Testis (tissue), 3 donors: ENCODE measurements around the gene LRWD1. TPM values are rescaled to one million over a fixed set of nuclear protein-coding genes. Genes with fewer than 3 reads are reported as not detected.
"Not testable (repeated sequence)": the region's sequence is repeated elsewhere in the genome, so short reads cannot be mapped to it uniquely, and the experiment has no call there.

Source experiments
- DNase-seq: peaks from one replicate; pipeline ENCODE4 v3.0.0-alpha.2; 2019
- H3K27ac ChIP-seq, 2 donors: fragments of 200-600 bp; sonication (generic); one replicate each; pipeline ENCODE4 v1.5.1; 2019
- H3K27me3 ChIP-seq: fragments of 200-600 bp; sonication (generic); one replicate; pipeline ENCODE4 v1.5.1; 2019
- H3K36me3 ChIP-seq: fragments of 200-600 bp; sonication (generic); one replicate; pipeline ENCODE4 v1.5.1; 2017; ENCODE audit warnings: low read depth; ENCODE audit errors: missing control alignments
- H3K4me1 ChIP-seq: fragments of 200-600 bp; sonication (generic); one replicate; pipeline ENCODE4 v1.5.1; 2019
- H3K4me3 ChIP-seq, 2 donors: fragments of 200-600 bp; sonication (generic); one replicate each; pipeline ENCODE4 v1.5.1; 2017 to 2019
- H3K9me3 ChIP-seq: fragments of 200-600 bp; sonication (generic); one replicate; pipeline ENCODE4 v1.5.1; 2017
- POLR2A ChIP-seq: fragments of 450-650 bp; IDR thresholded peaks from one replicate; pipeline ENCODE4 v1.6.1; 2017; ENCODE audit warnings: antibody characterized with exemption, mild to moderate bottlenecking, moderate library complexity
- WGBS, 2 donors: methylation state at CpG; one replicate each; pipeline ENCODE4 v1.1.5; 2018; 5-methylcytosine and 5-hydroxymethylcytosine counted together
- intact Hi-C: fragments of 100-400 bp; cut with DNase I; formaldehyde crosslinking; loops from one replicate; pipeline ENCODE4 v1.15.1; 2023; ENCODE audit warnings: low total_unique reads
- polyA plus RNA-seq: library from polyadenylated mRNA; stranded (reverse); fragments of 350-450 nt; fragmentation: Illumina TruSeq; extraction: RNeasy Lipid Tissue Mini Kit (QIAGEN cat#74804); gene quantifications from one replicate; pipeline ENCODE4 v1.2.3, GENCODE V29; 2014; ENCODE audit warnings: low read depth, low replicate concordance; ENCODE audit not compliant: insufficient read depth
- total RNA-seq, 2 donors: library from RNA; depleted of rRNA; stranded (reverse); fragments of >200 nt; gene quantifications; one replicate each; pipeline ENCODE4 v1.2.3, GENCODE V29; 2016
- TF ChIP-seq, protein P1 (sequence below), 3 experiments: fragments of 450-650 bp in 2 of 3; fragments of 200-600 bp in 1 of 3; sonication (generic) in 1 of 3; IDR thresholded peaks; one replicate each; pipeline ENCODE4 v1.5.1; 2016 to 2019; ENCODE audit warnings: antibody characterized with exemption in 3 of 3, mild to moderate bottlenecking in 2 of 3, moderate library complexity in 1 of 3

LRWD1 gene
- total and polyA plus RNA-seq, 3 donors from 2014 or later, result 221 to 540 (median 350) TPM

DNA sequence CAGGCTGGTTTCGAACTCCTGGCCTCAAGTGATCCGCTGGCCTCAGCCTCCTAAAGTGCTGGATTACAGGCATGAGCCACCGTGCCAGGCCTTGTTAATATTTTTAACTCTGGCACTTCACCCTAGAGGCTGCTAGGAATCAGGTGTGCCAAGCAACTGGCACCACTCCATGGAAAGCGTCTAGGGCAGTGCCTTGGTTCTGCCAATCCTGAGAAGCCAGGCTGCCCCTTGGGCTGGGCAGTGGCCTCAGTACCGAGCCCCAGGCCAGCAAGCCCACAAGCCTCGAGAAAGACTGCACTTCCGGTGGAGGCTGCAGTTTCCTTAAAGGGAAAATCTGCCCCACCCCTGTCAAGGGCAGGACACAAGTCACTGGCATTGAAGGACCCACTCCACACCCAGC lies 11.5 kb upstream of the LRWD1 start:
- H3K9me3 ChIP-seq, result no peaks in the 10 kb centered on the region
- no peaks in the 10 kb centered on the region for H3K36me3 ChIP-seq
- TF ChIP-seq POLR2A, result no peak
- no peak overlapping the region for H3K27ac ChIP-seq
- no peak for DNase-seq
- no peaks in the 10 kb centered on the region for H3K4me1 ChIP-seq
- intact Hi-C loops, result no loop called here
- no peaks in the 10 kb centered on the region for H3K27me3 ChIP-seq
- 85 to 89% methylated on average over 6 to 7 of the region's 7 CpGs for WGBS, 2 donors
- no peak overlapping the region for H3K4me3 ChIP-seq

DNA sequence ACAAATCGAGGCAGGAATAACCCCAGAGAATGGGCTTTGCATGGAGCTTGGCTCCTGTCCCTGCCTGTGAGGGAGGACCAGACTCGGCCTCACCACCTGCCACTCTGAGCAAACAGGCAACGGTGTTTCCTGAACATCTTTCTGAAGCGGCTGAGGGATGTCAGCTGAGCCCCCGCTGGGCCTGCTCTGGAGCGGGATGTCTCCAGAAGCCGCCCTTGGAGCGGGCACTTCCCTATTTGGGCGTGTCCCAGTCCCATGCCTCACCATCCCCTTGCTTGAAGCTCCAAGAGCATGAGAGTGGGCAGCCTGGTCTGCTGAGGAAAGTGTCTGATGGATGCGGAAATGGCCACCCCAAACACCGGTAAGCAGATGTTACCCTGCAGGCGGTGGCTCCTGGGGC lies 10.3 kb upstream of the LRWD1 start:
- Histone ChIP-seq H3K9me3 (no peaks in the 10 kb centered on the region), H3K27ac (no peak overlapping the region), H3K4me1 (no peaks in the 10 kb centered on the region), H3K27me3 (no peaks in the 10 kb centered on the region), H3K4me3 (no peak overlapping the region), H3K36me3 (no peaks in the 10 kb centered on the region)
- no peak for DNase-seq
- WGBS, 2 donors, result 76 to 79% methylated on average over 6 to 12 of the region's 12 CpGs
- TF ChIP-seq, protein P1, sequence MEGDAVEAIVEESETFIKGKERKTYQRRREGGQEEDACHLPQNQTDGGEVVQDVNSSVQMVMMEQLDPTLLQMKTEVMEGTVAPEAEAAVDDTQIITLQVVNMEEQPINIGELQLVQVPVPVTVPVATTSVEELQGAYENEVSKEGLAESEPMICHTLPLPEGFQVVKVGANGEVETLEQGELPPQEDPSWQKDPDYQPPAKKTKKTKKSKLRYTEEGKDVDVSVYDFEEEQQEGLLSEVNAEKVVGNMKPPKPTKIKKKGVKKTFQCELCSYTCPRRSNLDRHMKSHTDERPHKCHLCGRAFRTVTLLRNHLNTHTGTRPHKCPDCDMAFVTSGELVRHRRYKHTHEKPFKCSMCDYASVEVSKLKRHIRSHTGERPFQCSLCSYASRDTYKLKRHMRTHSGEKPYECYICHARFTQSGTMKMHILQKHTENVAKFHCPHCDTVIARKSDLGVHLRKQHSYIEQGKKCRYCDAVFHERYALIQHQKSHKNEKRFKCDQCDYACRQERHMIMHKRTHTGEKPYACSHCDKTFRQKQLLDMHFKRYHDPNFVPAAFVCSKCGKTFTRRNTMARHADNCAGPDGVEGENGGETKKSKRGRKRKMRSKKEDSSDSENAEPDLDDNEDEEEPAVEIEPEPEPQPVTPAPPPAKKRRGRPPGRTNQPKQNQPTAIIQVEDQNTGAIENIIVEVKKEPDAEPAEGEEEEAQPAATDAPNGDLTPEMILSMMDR (IDR thresholded peaks at IDR 0.05), result no peak
- no peak for TF ChIP-seq POLR2A
- intact Hi-C loops, result no loop called here

DNA sequence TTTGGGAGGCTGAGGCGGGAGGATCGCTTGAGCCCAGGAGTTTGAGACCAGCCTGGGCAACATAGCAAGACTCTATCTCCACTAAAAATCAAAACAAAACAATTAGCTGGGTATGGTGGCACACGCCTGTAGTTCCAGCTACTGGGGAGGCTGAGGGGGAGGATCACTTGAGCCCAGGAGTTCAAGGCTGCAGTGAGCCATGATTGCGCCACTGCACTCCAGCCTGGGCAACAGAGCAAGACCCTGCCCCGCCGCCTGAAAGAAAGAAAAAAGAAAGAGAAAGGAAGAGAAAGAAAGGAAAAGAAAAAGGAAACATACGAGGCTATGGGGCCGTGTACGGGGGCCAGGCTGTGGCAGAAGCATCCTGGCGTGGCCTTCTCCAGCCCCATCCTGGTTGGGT lies 9.9 kb upstream of the LRWD1 start:
- H3K27ac ChIP-seq, H3K27me3 ChIP-seq, H3K9me3 ChIP-seq, DNase-seq, intact Hi-C loops, H3K36me3 ChIP-seq, H3K4me3 ChIP-seq, H3K4me1 ChIP-seq: not testable (repeated sequence)
- WGBS, 2 donors, result 93 to 95% methylated on average over 10 of the region's 10 CpGs

DNA sequence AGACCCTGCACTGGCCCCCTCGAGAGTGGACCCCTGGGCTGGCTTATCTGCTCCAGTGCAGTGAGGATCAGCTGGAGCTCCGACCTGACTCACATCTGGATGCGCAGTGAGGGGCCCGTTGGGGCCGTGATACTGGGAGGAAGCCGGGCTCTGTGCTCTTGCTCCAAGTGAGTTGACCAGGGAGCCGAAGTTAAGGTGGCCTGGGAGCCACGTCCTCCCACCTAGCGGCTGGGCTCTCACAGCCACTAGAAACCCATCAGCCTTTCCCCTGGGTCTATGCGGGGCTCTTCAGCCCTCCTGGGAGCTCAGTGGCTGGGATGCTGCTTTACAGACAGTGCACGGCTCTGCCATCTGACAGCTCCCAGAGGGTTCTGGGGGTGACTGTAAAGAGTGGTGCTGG lies 9.2 kb upstream of the LRWD1 start:
- intact Hi-C loops, result no loop called here

DNA sequence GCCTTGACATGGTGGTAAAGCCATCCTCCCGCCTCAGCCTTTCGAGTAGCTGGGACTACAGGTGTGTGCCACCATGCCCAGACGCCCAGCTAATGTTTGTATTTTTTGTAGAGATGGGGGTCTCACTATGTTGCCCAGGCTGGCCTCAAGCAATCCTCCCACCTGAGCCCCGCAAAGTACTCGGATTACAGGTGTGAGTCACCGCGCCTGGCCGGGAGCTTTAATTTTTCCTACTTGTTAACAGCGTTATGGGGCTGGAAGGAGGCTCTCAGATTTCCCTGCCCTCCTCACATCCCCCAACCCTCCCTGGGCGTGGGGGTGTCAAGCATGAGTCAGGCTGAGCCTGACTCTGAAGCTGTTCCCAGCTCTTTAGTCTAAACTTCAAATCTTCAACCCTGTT lies 8.5 kb upstream of the LRWD1 start:
- H3K27me3 ChIP-seq, result no peaks in the 10 kb centered on the region
- no peak overlapping the region for H3K4me3 ChIP-seq
- intact Hi-C loops, result no loop called here
- no peaks in the 10 kb centered on the region for H3K36me3 ChIP-seq
- DNase-seq, result no peak
- no peak overlapping the region for H3K27ac ChIP-seq
- 84 to 89% methylated on average over 10 of the region's 10 CpGs for WGBS, 2 donors
- H3K4me1 ChIP-seq, result no peaks in the 10 kb centered on the region
- no peaks in the 10 kb centered on the region for H3K9me3 ChIP-seq
- TF ChIP-seq, protein P1 (IDR thresholded peaks at IDR 0.05), result no peak
- no peak for TF ChIP-seq POLR2A

More for the DNA sequence above, 9.2 kb upstream of the LRWD1 start:
- no peak for DNase-seq
- Histone ChIP-seq H3K27ac (no peak overlapping the region), H3K4me3 (no peak overlapping the region), H3K9me3 (no peaks in the 10 kb centered on the region), H3K27me3 (no peaks in the 10 kb centered on the region), H3K4me1 (no peaks in the 10 kb centered on the region), H3K36me3 (no peaks in the 10 kb centered on the region)
- WGBS, 2 donors, result 84% methylated on average over 9 of the region's 11 CpGs; no CpG with 5 or more reads in 1 of the 2 donors
- TF ChIP-seq POLR2A, result no peak
- TF ChIP-seq, protein P1 (IDR thresholded peaks at IDR 0.05), result no peak

DNA sequence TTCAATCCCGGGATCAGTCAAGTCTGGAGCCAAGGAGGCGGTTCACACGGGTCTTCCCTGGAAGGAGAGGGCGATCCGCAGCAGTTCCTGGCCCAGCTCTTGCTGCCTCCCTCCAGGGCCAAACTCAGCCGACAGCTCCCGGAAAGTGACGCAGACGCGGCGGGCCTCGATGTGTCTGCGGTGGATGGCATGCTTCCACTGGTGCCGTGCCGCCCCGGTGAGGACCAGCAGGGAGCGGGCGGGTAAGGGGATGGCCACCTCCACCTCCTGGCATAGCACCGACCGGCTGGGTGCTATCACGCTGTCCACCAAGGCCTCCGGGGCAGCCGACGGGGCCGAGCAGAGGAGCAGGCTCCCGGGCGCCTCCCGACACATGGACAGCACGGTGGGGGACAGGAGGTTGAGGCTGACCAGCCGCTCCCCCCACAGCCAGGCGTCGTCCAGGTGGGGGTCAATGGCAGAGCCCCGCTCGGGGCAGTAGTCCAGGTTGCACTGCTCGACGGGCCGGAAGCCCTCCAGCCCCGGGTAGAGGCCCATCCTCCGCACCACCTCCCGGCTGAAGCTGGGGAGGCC lies 7.3 kb upstream of the LRWD1 start:
- WGBS, 2 donors, result 87 to 91% methylated on average over 15 to 40 of the region's 40 CpGs
- no peak for DNase-seq
- Histone ChIP-seq H3K9me3 (no peaks in the 10 kb centered on the region), H3K36me3 (no peaks in the 10 kb centered on the region), H3K27me3 (no peaks in the 10 kb centered on the region), H3K4me3 (no peak overlapping the region), H3K4me1 (no peaks in the 10 kb centered on the region), H3K27ac (no peak overlapping the region)
- intact Hi-C loops, result no loop called here
- TF ChIP-seq POLR2A, result no peak
- TF ChIP-seq, protein P1 (IDR thresholded peaks at IDR 0.05), result no peak
